ENCODE results near the gene FIZ1. TPM values are rescaled to one million over a fixed set of nuclear protein-coding genes. Genes with fewer than 3 reads are reported as not detected.

FIZ1 gene
- total and polyA plus RNA-seq, 4 donors: 1.1 to 4.3 (median 2.3) TPM

DNA sequence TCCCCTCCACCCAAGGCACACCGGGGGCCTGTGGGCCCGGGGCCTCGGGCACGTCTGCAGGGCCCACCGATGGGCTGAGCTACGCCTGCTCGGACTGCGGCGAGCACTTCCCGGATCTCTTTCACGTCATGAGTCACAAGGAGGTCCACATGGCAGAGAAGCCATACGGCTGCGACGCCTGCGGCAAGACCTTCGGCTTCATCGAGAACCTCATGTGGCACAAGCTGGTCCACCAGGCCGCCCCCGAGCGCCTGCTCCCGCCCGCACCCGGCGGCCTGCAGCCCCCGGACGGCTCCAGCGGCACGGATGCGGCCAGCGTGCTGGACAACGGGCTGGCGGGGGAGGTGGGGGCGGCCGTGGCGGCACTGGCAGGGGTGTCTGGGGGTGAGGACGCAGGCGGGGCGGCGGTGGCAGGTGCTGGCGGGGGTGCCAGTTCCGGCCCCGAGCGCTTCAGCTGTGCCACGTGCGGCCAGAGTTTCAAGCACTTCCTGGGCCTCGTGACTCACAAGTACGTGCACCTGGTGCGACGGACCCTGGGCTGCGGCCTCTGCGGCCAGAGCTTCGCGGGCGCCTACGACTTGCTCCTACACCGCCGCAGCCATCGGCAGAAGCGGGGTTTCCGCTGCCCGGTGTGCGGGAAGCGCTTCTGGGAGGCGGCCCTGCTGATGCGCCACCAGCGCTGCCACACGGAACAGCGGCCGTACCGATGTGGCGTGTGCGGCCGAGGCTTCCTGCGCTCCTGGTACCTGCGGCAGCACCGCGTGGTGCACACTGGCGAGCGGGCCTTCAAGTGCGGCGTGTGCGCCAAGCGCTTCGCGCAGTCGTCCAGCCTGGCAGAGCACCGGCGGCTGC lies 16.5 kb upstream of the FIZ1 start:
- Histone ChIP-seq H3K4me1 (ENCODE audit: control insufficient read depth in 4 of 4, insufficient read depth in 4 of 4, low read length in 3 of 4) (no peaks in the 10 kb centered on the region), H3K4me3 (ENCODE audit: low read depth in 1 of 3, low read length in 3 of 3) (no peak overlapping the region), H3K9me3 (ENCODE audit: control insufficient read depth in 4 of 4, low read length in 3 of 4) (no peaks in the 10 kb centered on the region), H3K27me3 (ENCODE audit: control insufficient read depth in 4 of 4, insufficient read depth in 4 of 4, low read length in 3 of 4) (no peaks in the 10 kb centered on the region), H3K27ac (ENCODE audit: low read depth in 1 of 2, low read length in 2 of 2) (no peak overlapping the region), H3K36me3 (ENCODE audit: control insufficient read depth in 4 of 4, insufficient read depth in 3 of 4, low read depth in 1 of 4, low read length in 3 of 4) (peaks cover 0 to 20% (median 11%) of the 10 kb centered on the region in 4 donors), H3K9ac (ENCODE audit: low read depth in 1 of 2, low read length in 2 of 2) (no peak overlapping the region)
- TF ChIP-seq YY1 (IDR thresholded peaks at IDR 0.05): no peak
- TF ChIP-seq, protein P1, sequence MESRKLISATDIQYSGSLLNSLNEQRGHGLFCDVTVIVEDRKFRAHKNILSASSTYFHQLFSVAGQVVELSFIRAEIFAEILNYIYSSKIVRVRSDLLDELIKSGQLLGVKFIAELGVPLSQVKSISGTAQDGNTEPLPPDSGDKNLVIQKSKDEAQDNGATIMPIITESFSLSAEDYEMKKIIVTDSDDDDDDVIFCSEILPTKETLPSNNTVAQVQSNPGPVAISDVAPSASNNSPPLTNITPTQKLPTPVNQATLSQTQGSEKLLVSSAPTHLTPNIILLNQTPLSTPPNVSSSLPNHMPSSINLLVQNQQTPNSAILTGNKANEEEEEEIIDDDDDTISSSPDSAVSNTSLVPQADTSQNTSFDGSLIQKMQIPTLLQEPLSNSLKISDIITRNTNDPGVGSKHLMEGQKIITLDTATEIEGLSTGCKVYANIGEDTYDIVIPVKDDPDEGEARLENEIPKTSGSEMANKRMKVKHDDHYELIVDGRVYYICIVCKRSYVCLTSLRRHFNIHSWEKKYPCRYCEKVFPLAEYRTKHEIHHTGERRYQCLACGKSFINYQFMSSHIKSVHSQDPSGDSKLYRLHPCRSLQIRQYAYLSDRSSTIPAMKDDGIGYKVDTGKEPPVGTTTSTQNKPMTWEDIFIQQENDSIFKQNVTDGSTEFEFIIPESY (IDR thresholded peaks at IDR 0.05): no peak
- TF ChIP-seq, protein P2, sequence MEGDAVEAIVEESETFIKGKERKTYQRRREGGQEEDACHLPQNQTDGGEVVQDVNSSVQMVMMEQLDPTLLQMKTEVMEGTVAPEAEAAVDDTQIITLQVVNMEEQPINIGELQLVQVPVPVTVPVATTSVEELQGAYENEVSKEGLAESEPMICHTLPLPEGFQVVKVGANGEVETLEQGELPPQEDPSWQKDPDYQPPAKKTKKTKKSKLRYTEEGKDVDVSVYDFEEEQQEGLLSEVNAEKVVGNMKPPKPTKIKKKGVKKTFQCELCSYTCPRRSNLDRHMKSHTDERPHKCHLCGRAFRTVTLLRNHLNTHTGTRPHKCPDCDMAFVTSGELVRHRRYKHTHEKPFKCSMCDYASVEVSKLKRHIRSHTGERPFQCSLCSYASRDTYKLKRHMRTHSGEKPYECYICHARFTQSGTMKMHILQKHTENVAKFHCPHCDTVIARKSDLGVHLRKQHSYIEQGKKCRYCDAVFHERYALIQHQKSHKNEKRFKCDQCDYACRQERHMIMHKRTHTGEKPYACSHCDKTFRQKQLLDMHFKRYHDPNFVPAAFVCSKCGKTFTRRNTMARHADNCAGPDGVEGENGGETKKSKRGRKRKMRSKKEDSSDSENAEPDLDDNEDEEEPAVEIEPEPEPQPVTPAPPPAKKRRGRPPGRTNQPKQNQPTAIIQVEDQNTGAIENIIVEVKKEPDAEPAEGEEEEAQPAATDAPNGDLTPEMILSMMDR (IDR thresholded peaks at IDR 0.05; ENCODE audit: low read depth, low read length, missing input control): no peak
- no peak for TF ChIP-seq HNF4G (IDR thresholded peaks at IDR 0.05)
- TF ChIP-seq, protein P3, sequence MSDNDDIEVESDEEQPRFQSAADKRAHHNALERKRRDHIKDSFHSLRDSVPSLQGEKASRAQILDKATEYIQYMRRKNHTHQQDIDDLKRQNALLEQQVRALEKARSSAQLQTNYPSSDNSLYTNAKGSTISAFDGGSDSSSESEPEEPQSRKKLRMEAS (IDR thresholded peaks at IDR 0.05): no peak
- no peak for TF ChIP-seq SP1 (IDR thresholded peaks at IDR 0.05)
- no peak for TF ChIP-seq TAF1 (conservative IDR thresholded peaks at IDR 0.05)
- TF ChIP-seq HNF4A (conservative IDR thresholded peaks at IDR 0.05): no peak
- TF ChIP-seq RXRA (IDR thresholded peaks at IDR 0.05): no peak
- no peak for TF ChIP-seq JUND (IDR thresholded peaks at IDR 0.05)
- TF ChIP-seq EGR1 (IDR thresholded peaks at IDR 0.05; ENCODE audit: low read depth in 2 of 2): no peak
- TF ChIP-seq FOXA2 (IDR thresholded peaks at IDR 0.05): no peak
- no peak for TF ChIP-seq RAD21 (IDR thresholded peaks at IDR 0.05)
- TF ChIP-seq FOXA1 (IDR thresholded peaks at IDR 0.05): no peak
- TF ChIP-seq GABPA (IDR thresholded peaks at IDR 0.05 in 1 of 2, conservative IDR thresholded peaks at IDR 0.05 in 1 of 2): no peak
- TF ChIP-seq NR2F2 (IDR thresholded peaks at IDR 0.05): no peak
- TF ChIP-seq, protein P4, sequence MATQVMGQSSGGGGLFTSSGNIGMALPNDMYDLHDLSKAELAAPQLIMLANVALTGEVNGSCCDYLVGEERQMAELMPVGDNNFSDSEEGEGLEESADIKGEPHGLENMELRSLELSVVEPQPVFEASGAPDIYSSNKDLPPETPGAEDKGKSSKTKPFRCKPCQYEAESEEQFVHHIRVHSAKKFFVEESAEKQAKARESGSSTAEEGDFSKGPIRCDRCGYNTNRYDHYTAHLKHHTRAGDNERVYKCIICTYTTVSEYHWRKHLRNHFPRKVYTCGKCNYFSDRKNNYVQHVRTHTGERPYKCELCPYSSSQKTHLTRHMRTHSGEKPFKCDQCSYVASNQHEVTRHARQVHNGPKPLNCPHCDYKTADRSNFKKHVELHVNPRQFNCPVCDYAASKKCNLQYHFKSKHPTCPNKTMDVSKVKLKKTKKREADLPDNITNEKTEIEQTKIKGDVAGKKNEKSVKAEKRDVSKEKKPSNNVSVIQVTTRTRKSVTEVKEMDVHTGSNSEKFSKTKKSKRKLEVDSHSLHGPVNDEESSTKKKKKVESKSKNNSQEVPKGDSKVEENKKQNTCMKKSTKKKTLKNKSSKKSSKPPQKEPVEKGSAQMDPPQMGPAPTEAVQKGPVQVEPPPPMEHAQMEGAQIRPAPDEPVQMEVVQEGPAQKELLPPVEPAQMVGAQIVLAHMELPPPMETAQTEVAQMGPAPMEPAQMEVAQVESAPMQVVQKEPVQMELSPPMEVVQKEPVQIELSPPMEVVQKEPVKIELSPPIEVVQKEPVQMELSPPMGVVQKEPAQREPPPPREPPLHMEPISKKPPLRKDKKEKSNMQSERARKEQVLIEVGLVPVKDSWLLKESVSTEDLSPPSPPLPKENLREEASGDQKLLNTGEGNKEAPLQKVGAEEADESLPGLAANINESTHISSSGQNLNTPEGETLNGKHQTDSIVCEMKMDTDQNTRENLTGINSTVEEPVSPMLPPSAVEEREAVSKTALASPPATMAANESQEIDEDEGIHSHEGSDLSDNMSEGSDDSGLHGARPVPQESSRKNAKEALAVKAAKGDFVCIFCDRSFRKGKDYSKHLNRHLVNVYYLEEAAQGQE (IDR thresholded peaks at IDR 0.05): no peak
- TF ChIP-seq, protein P5, sequence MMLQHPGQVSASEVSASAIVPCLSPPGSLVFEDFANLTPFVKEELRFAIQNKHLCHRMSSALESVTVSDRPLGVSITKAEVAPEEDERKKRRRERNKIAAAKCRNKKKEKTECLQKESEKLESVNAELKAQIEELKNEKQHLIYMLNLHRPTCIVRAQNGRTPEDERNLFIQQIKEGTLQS (IDR thresholded peaks at IDR 0.05): no peak
- no peak for DNase-seq (ENCODE audit: low spot score)
- WGBS: 97% methylated on average over 88 of the region's 88 CpGs

Data from liver (tissue), 9 donors.